H1 (cell line): ENCODE results near the gene ENDOV. TPM values are rescaled to one million over a fixed set of nuclear protein-coding genes. Genes with fewer than 3 reads are reported as not detected.

Experiments
- CTCF ChIA-PET: fragments of 300-600 bp; sonication (Branson Sonifier 250); formaldehyde crosslinking; loops from one replicate; lab custom pipeline; 2021; ENCODE audit not compliant: partially characterized antibody; lab: Charles Lee
- POLR2A ChIA-PET: fragments of 300-600 bp; sonication (Branson Sonifier 250); formaldehyde crosslinking; loops from one replicate; lab custom pipeline; 2021; ENCODE audit warnings: inconsistent platforms; ENCODE audit not compliant: partially characterized antibody; lab: Charles Lee
- DNase-seq, 2 experiments: peaks; one replicate each; pipeline versions ENCODE4 v3.0.0 to v3.0.0-alpha.2; 2010 to 2022; ENCODE audit warnings: low spot score in 2 of 2, low read depth in 1 of 2, mixed read lengths in 1 of 2
- FAIRE-seq: peaks from 2 replicates; lab custom pipeline; 2011; peaks lifted over from hg19 to GRCh38; lab: Jason Lieb, UNC
- H2AFZ ChIP-seq: 2 replicates; pipeline ENCODE4 v1.8.1; 2012; ENCODE audit warnings: low read length, inconsistent platforms
- H2AK5ac ChIP-seq: 2 replicates; pipeline ENCODE4 v1.6.1; 2013; ENCODE audit warnings: low read depth, low read length
- H2BK120ac ChIP-seq: replicated peaks from 2 replicates; pipeline ENCODE3; 2013; ENCODE audit warnings: low read depth, low read length, inconsistent platforms
- H2BK12ac ChIP-seq: 2 replicates; pipeline ENCODE4 v1.6.1; 2013; ENCODE audit warnings: low read depth, low read length
- H2BK15ac ChIP-seq: 2 replicates; pipeline ENCODE4 v1.6.1; 2013; ENCODE audit warnings: low read length
- H2BK20ac ChIP-seq: 2 replicates; pipeline ENCODE4 v1.6.1; 2013; ENCODE audit warnings: low read length
- H2BK5ac ChIP-seq: 2 replicates; pipeline ENCODE4 v1.6.1; 2013; ENCODE audit warnings: low read depth, low read length
- H3K14ac ChIP-seq: 2 replicates; pipeline ENCODE4 v1.6.1; 2013; ENCODE audit warnings: inconsistent platforms; ENCODE audit not compliant: insufficient read length
- H3K18ac ChIP-seq: 2 replicates; pipeline ENCODE4 v1.6.1; 2013; ENCODE audit warnings: low read length; ENCODE audit errors: extremely low read depth
- H3K23ac ChIP-seq: 2 replicates; pipeline ENCODE4 v1.6.1; 2013; ENCODE audit warnings: inconsistent platforms; ENCODE audit not compliant: insufficient read length
- H3K23me2 ChIP-seq: 2 replicates; pipeline ENCODE4 v1.6.1; 2013; ENCODE audit warnings: low read depth, low read length
- H3K27ac ChIP-seq: 2 replicates; pipeline ENCODE4 v1.6.1; 2011; ENCODE audit warnings: low read depth, low read length, inconsistent platforms
- H3K27me3 ChIP-seq, 4 experiments: replicated peaks in 1 of 4; 1 replicate in 1 of 4; 2 replicates in 3 of 4; pipeline versions ENCODE4 v1.6.1 to v1.8.1; 2011 to 2013; ENCODE audit warnings: low read length in 3 of 4, mild to moderate bottlenecking in 3 of 4, inconsistent platforms in 2 of 4, mixed read lengths in 2 of 4, moderate library complexity in 1 of 4; ENCODE audit not compliant: control insufficient read depth in 3 of 4, insufficient read depth in 3 of 4; ENCODE audit errors: extremely low read depth in 1 of 4
- H3K36me3 ChIP-seq, 4 experiments: 2 replicates each; pipeline versions ENCODE4 v1.6.1 to v1.8.1; 2011 to 2013; ENCODE audit warnings: mild to moderate bottlenecking in 4 of 4, low read length in 3 of 4, moderate library complexity in 2 of 4, control low read depth in 1 of 4, inconsistent platforms in 1 of 4; ENCODE audit not compliant: insufficient read depth in 4 of 4, control insufficient read depth in 2 of 4
- H3K4ac ChIP-seq: replicated peaks from 2 replicates; pipeline ENCODE3; 2013; ENCODE audit warnings: low read length, low read depth, mixed read lengths, inconsistent platforms; ENCODE audit not compliant: insufficient read length
- H3K4me1 ChIP-seq, 4 experiments: replicated peaks in 1 of 4; 1 replicate in 1 of 4; 2 replicates in 3 of 4; pipeline versions ENCODE4 v1.6.1 to v1.8.1; 2011 to 2013; ENCODE audit warnings: low read length in 3 of 4, inconsistent platforms in 2 of 4, mixed read lengths in 1 of 4; ENCODE audit not compliant: insufficient read depth in 4 of 4, control insufficient read depth in 3 of 4
- H3K4me2 ChIP-seq, 2 experiments: 2 replicates each; pipeline versions ENCODE4 v1.6.1 to v1.8.1; 2011 to 2013; ENCODE audit warnings: low read depth in 2 of 2, low read length in 2 of 2, control low read depth in 1 of 2, inconsistent platforms in 1 of 2, mild to moderate bottlenecking in 1 of 2; ENCODE audit not compliant: insufficient read depth in 1 of 2
- H3K4me3 ChIP-seq, 4 experiments: fragments of 200-600, 300-600 bp in 1 of 4; sonication (generic), shearing (Covaris generic), sonication (Bioruptor Twin) in 1 of 4; 2 replicates each; pipeline versions ENCODE4 v1.5.1 to v1.8.1; 2011 to 2016; ENCODE audit warnings: low read length in 4 of 4, low read depth in 3 of 4, control low read depth in 2 of 4, inconsistent platforms in 2 of 4, mild to moderate bottlenecking in 2 of 4, mixed read lengths in 1 of 4, moderate library complexity in 1 of 4; ENCODE audit not compliant: insufficient read depth in 2 of 4; ENCODE audit errors: extremely low read depth in 1 of 4
- H3K56ac ChIP-seq: replicated peaks from 2 replicates; pipeline ENCODE3; 2013; ENCODE audit warnings: low read depth, mild to moderate bottlenecking, mixed read lengths, low read length, inconsistent platforms; ENCODE audit not compliant: insufficient read length
- H3K79me1 ChIP-seq: 2 replicates; pipeline ENCODE4 v1.6.1; 2013; ENCODE audit warnings: low read depth, low read length, control low read depth
- H3K79me2 ChIP-seq, 2 experiments: 2 replicates each; pipeline versions ENCODE4 v1.6.1 to v1.8.1; 2012 to 2013; ENCODE audit warnings: low read length in 2 of 2, mild to moderate bottlenecking in 2 of 2, inconsistent platforms in 1 of 2; ENCODE audit not compliant: insufficient read depth in 2 of 2, control insufficient read depth in 1 of 2
- H3K9ac ChIP-seq, 4 experiments: replicated peaks in 1 of 4; 1 replicate in 1 of 4; 2 replicates in 3 of 4; pipeline versions ENCODE4 v1.6.1 to v1.8.1; 2011 to 2013; ENCODE audit warnings: low read depth in 3 of 4, low read length in 3 of 4, control low read depth in 2 of 4, mild to moderate bottlenecking in 2 of 4, moderate library complexity in 2 of 4, inconsistent platforms in 1 of 4; ENCODE audit errors: extremely low read depth in 1 of 4
- H3K9me3 ChIP-seq, 2 experiments: 2 replicates each; pipeline versions ENCODE4 v1.6.1 to v1.8.1; 2012 to 2013; ENCODE audit warnings: mild to moderate bottlenecking in 2 of 2, moderate library complexity in 2 of 2, control low read depth in 1 of 2, inconsistent platforms in 1 of 2, low read depth in 1 of 2, low read length in 1 of 2, mixed read lengths in 1 of 2; ENCODE audit not compliant: insufficient read depth in 2 of 2
- H4K20me1 ChIP-seq, 2 experiments: replicated peaks in 1 of 2; 2 replicates each; pipeline versions ENCODE3 to v1.8.1; 2011 to 2013; ENCODE audit warnings: inconsistent platforms in 2 of 2, low read length in 2 of 2, mild to moderate bottlenecking in 1 of 2; ENCODE audit not compliant: insufficient read depth in 2 of 2, control insufficient read depth in 1 of 2
- H4K5ac ChIP-seq: 2 replicates; pipeline ENCODE4 v1.6.1; 2013; ENCODE audit warnings: low read length, low read depth, mixed read lengths, inconsistent platforms; ENCODE audit not compliant: insufficient read length
- H4K8ac ChIP-seq: 2 replicates; pipeline ENCODE4 v1.8.0; 2013; ENCODE audit warnings: mild to moderate bottlenecking, moderate library complexity, low read length, inconsistent platforms; ENCODE audit not compliant: insufficient read depth; ENCODE audit errors: extremely low read depth
- H4K91ac ChIP-seq: replicated peaks from 2 replicates; pipeline ENCODE3; 2013; ENCODE audit warnings: low read length, mixed read lengths, inconsistent platforms; ENCODE audit not compliant: insufficient read length
- ATF2 ChIP-seq: IDR thresholded peaks from 2 replicates; pipeline ENCODE4 v1.6.1; 2012; ENCODE audit warnings: low read length, inconsistent platforms
- ATF3 ChIP-seq: IDR thresholded peaks from 2 replicates; pipeline ENCODE4 v1.6.1; 2011; ENCODE audit warnings: low read depth, mild to moderate bottlenecking, low read length; ENCODE audit not compliant: insufficient read depth
- BACH1 ChIP-seq: IDR thresholded peaks from 2 replicates; pipeline ENCODE4 v1.6.1; 2012; ENCODE audit warnings: low read length, improper control_type of control experiment
- E2F6 ChIP-seq: IDR thresholded peaks from 2 replicates; pipeline ENCODE4 v1.6.1; 2012; ENCODE audit warnings: inconsistent platforms
- EZH2 ChIP-seq: fragments of 200-600 bp; sonication (generic); IDR thresholded peaks from 2 replicates; pipeline ENCODE4 v1.7.1; 2012; ENCODE audit warnings: low read depth, mild to moderate bottlenecking, moderate library complexity, low read length, inconsistent platforms; ENCODE audit not compliant: severe bottlenecking
- HDAC2 ChIP-seq, 2 experiments: fragments of 300-600 bp in 1 of 2; sonication (generic) in 1 of 2; IDR thresholded peaks; 2 replicates each; pipeline ENCODE4 v1.6.1; 2011 to 2012; ENCODE audit warnings: low read depth in 2 of 2, low read length in 2 of 2, mild to moderate bottlenecking in 2 of 2, moderate library complexity in 2 of 2, borderline replicate concordance in 1 of 2, inconsistent platforms in 1 of 2
- NANOG ChIP-seq: IDR thresholded peaks from 2 replicates; pipeline ENCODE4 v1.6.1; 2011; ENCODE audit warnings: low read length, low read depth, mild to moderate bottlenecking, inconsistent platforms; ENCODE audit not compliant: insufficient read depth, poor library complexity, severe bottlenecking
- RBBP5 ChIP-seq: IDR thresholded peaks from 2 replicates; pipeline ENCODE4 v1.7.1; 2012; ENCODE audit warnings: low read depth, mild to moderate bottlenecking, inconsistent platforms, low read length, moderate library complexity, borderline replicate concordance
- RNF2 ChIP-seq: fragments of 200-900, 300-1000 bp; sonication (generic); IDR thresholded peaks from 2 replicates; pipeline ENCODE4 v1.7.1; 2016; ENCODE audit warnings: borderline replicate concordance, low read depth, mild to moderate bottlenecking, antibody characterized with exemption, low read length; ENCODE audit not compliant: poor library complexity, severe bottlenecking; ENCODE audit errors: missing control alignments
- WGBS, 2 experiments: shearing (Covaris generic) in 1 of 2; methylation state at CpG; one replicate each; pipeline versions ENCODE4 v1.1.6 to v1.1.7; 2013 to 2015; ENCODE audit warnings: low lambda C conversion rate in 2 of 2, mixed read lengths in 2 of 2, inconsistent platforms in 1 of 2, low coverage in 1 of 2, missing lambda C conversion rate in 1 of 2; ENCODE audit not compliant: insufficient replicate concordance in 2 of 2, insufficient coverage in 1 of 2, insufficient read length in 1 of 2; ENCODE audit errors: extremely low coverage in 1 of 2, missing lambda C conversion rate in 1 of 2; 5-methylcytosine and 5-hydroxymethylcytosine counted together
- polyA plus RNA-seq, 7 experiments: library from polyadenylated mRNA; depleted of rRNA in 3 of 7; stranded (reverse) in 5 of 7; unstranded in 2 of 7; fragments of >200 nt in 5 of 7; fragments of 200-250 nt in 2 of 7; gene quantifications; 1 replicate in 5 of 7; 2 replicates in 1 of 7; 4 replicates in 1 of 7; pipeline versions ENCODE4 v1.2.1 to v1.2.3, GENCODE V29; 2011 to 2013; ENCODE audit warnings: missing spikeins in 2 of 7, mixed read lengths in 2 of 7
- total RNA-seq: library from RNA; stranded (reverse); fragmentation: NEBNext Ultra II Directional; extraction: Animal tissue kit (Norgen Biotek cat#: 25700); gene quantifications from 2 replicates; pipeline ENCODE4 v1.2.1, GENCODE V29; 2021

ENDOV gene
- total and polyA plus RNA-seq, 2 of the 8 experiments (the other 6 are each of a cell fraction or from before 2014, with no cell fraction given): 10.6 to 13.3 TPM

GRCh38 chr17:80480248-80480647 lies 65.3 kb downstream of the ENDOV start:
- Histone ChIP-seq H3K9me3 (no peaks in the 10 kb centered on the region), H2BK120ac (no peak overlapping the region), H3K14ac (no peak overlapping the region), H4K91ac (no peak overlapping the region), H3K18ac (no peak overlapping the region), H3K4me1 (peaks cover 0 to 31% (median 10%) of the 10 kb centered on the region in 4 experiments; a peak in 5 of 7 replicates), H4K20me1 (peaks cover 0 to 7% of the 10 kb centered on the region in 2 experiments), H3K27ac (no peak overlapping the region), H3K36me3 (peaks cover 0 to 7% (median 0%) of the 10 kb centered on the region in 4 experiments; a peak in 1 of 8 replicates), H3K4ac (no peak overlapping the region), H4K5ac (no peak overlapping the region), H2AFZ (no peak overlapping the region), H3K79me2 (no peaks in the 10 kb centered on the region), H3K4me3 (no peak overlapping the region), H3K9ac (no peak overlapping the region), H2AK5ac (no peak overlapping the region), H3K79me1 (no peaks in the 10 kb centered on the region), H3K27me3 (peaks cover 58 to 79% (median 74%) of the 10 kb centered on the region in 4 experiments), H3K23ac (no peak overlapping the region), H2BK15ac (no peak overlapping the region), H3K23me2 (peaks cover 15% of the 10 kb centered on the region), H2BK5ac (no peak overlapping the region), H3K56ac (no peak overlapping the region), H4K8ac (no peak overlapping the region), H2BK12ac (no peak overlapping the region), H3K4me2 (no peak overlapping the region), H2BK20ac (no peak overlapping the region)
- FAIRE-seq (no peak), DNase-seq (no peak)
- ChIA-PET CTCF (interaction anchor here (0.6 to 1.8 kb wide), 8 partner anchors 11 to 506 kb away, joined by 3 to 5 read pairs (median 3); no protein-coding TSS in a partner anchor), POLR2A (interaction anchor here (1.5 kb wide), 1 partner anchor 12 kb away, joined by 5 read pairs; no protein-coding TSS in a partner anchor)
- WGBS, 2 experiments: 82% methylated on average over 7 of the region's 7 CpGs; no CpG with 5 or more reads in 1 of the 2 experiments
- TF ChIP-seq E2F6 (no peak), EZH2 (no peak), HDAC2 (IDR thresholded peaks at IDR 0.05; ENCODE audit: borderline replicate concordance in 1 of 2, low read depth in 2 of 2, low read length in 2 of 2) (no peak), RBBP5 (no peak), ATF2 (no peak), NANOG (no peak), ATF3 (no peak), RNF2 (no peak), BACH1 (no peak)
